GM10847 (cell line): ENCODE measurements around the gene ERC2.

Experiments used
- POLR2A ChIP-seq: IDR thresholded peaks from 2 replicates; pipeline ENCODE4 v1.6.1; 2011; ENCODE audit not compliant: insufficient read length; ENCODE audit errors: extremely low read depth

Gene ERC2

GRCh38 chr3:55569033-55569599 is 899.2 kb downstream of the ERC2 start:
- no peak for TF ChIP-seq POLR2A

GRCh38 chr3:55567615-55568014 is 900.7 kb downstream of the ERC2 start:
- TF ChIP-seq POLR2A: no peak

GRCh38 chr3:55567121-55567520 is 901.1 kb downstream of the ERC2 start:
- TF ChIP-seq POLR2A: no peak

- TF ChIP-seq POLR2A: no peak
These were observed 902.7 kb downstream of the ERC2 start for GRCh38 chr3:55565521-55565920.

GRCh38 chr3:55564726-55565125 is 903.5 kb downstream of the ERC2 start:
- no peak for TF ChIP-seq POLR2A

GRCh38 chr3:55562700-55563099 is 905.6 kb downstream of the ERC2 start:
- no peak for TF ChIP-seq POLR2A

- no peak for TF ChIP-seq POLR2A
These were observed 908.5 kb downstream of the ERC2 start for GRCh38 chr3:55559500-55560423.

- no peak for TF ChIP-seq POLR2A
These were observed 910.0 kb downstream of the ERC2 start for GRCh38 chr3:55558316-55558715.

GRCh38 chr3:55557549-55557948 is 910.7 kb downstream of the ERC2 start:
- no peak for TF ChIP-seq POLR2A

GRCh38 chr3:55556619-55557537 is 911.4 kb downstream of the ERC2 start:
- no peak for TF ChIP-seq POLR2A

- no peak for TF ChIP-seq POLR2A
These were observed 912.2 kb downstream of the ERC2 start for GRCh38 chr3:55555873-55556618.

GRCh38 chr3:55554634-55555425 is 913.4 kb downstream of the ERC2 start:
- TF ChIP-seq POLR2A: no peak

GRCh38 chr3:55551644-55552043 is 916.6 kb downstream of the ERC2 start:
- no peak for TF ChIP-seq POLR2A

- no peak for TF ChIP-seq POLR2A
These were observed 919.1 kb downstream of the ERC2 start for GRCh38 chr3:55549177-55549576.
